Stimulated activated CD4-positive, alpha-beta T cell treated with anti-CD3 and anti-CD28 coated beads, Interleukin-12 subunit alpha, Interleukin-12 subunit beta, amount 100 ng/mL, for 48 hours (primary cell): ENCODE measurements around the gene UEVLD.

ENCODE experiments used
- DNase-seq, 3 donors: peaks; one replicate each; pipeline ENCODE4 v3.0.0-alpha.2; 2020; ENCODE audit warnings: low read depth in 2 of 3, low spot score in 1 of 3

UEVLD gene

DNA sequence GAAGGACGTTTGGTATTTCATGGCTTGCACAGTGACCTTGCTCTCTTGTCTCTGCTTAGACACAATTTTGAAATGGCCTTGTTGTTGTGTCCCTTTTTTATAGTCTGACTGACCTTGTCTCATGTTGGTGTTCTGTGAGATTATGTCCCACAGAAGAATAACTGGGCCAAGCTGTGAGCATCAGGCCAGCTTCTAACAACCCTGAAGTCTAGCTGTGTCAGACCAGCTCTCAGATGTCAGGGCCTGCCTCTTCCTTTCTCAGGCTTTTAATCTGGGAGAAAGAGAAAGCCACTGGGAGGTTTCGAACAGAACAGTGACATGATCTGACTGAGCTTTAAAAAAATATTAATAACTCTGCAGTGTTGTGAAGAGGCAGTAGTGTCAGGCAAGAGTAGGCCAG is 2.0 kb upstream of the UEVLD start:
- DNase-seq, result no peak

DNA sequence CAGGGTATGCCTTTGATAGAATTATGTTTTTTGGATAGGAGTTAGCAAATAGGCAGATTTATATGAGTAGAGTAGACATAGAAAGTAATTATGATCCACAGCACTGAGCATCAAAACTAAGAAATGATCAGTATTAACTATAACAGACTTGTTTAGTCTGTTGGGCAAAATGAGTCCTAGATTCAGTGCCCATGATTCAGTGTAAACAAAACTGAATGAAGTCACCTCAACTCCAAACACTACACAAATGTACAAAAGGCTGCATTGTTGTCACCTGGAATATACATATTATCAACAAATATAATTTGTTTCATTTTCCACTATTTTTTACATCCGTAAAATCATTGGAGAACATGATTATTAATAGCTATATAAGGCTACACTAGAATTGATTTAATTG is 6.7 kb downstream of the UEVLD start:
- no peak for DNase-seq

DNA sequence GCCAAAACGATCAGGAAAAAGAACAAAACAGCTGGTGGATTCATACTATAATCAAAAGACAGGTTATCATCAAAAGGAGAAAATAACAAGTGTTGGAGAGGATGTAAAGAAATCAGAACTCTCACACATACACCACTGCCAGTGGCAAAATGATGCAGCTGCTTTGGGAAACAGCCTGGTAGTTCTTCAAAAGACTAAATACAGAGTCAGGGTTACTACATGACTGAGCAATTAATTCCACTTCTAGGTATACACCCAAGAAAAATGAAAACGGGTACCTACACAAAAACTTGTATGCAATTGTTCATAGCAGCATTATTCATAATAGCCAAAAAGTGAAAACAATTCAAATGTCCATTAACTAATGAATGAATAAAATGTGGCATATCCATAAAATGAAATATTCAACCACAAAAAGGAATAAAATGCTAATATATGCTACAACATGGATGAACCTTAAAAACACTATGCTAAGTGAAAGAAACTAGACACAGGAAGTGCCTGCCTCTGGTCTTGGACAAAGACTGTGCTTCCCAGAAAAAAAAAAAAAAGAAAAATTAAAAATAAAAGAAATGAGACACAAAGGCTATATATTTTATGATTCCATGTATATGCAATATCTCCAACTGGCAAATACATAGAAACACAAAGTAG is 8.3 kb downstream of the UEVLD start:
- DNase-seq, result no peak

DNA sequence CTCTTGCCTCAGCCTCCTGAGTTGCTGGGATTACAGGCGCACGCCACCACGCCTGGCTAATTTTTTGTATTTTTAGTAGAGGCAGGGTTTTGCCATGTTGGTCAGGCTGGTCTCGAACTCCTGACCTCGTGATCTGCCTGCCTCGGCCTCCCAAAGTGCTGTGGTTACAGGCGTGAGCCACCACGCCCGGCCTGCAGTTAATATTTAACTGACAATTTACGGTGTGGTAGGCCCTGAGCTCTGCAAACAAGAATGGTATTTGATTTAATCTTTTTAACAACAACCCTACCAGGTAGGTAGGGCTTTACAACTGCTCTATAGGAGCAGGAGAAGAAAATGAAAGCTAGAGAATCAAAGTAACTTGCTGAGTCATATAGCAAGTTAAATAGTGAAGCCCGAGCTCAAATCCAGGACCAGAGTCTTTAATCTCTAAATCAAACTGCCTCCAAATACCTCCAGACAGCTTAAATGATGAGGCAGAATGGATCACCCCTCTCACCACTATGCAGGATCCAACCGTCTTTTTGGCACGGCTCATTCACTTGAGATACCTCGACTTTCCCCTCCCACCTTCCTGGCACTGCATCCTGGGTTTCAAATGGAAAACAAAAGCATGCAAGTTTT is 9.4 kb downstream of the UEVLD start:
- DNase-seq, result no peak

DNA sequence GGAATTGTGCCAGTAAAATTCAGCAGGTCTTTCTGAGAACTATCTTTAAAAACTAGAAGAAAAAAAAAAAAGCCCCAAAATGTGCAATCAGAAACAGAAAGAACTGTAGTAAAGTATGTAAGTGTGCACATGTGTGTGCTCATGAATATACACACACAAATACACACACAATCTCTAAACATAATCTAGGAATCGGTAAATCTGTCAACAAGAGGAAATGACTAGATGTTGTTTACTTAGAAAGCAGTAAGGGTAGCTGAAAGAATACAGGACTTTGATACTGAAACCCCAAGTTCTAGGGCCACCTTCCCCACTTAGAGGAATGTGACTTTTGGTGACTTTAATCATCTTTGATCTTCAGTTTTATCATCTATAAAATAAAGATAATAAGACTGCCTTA is 13.2 kb downstream of the UEVLD start:
- no peak for DNase-seq

DNA sequence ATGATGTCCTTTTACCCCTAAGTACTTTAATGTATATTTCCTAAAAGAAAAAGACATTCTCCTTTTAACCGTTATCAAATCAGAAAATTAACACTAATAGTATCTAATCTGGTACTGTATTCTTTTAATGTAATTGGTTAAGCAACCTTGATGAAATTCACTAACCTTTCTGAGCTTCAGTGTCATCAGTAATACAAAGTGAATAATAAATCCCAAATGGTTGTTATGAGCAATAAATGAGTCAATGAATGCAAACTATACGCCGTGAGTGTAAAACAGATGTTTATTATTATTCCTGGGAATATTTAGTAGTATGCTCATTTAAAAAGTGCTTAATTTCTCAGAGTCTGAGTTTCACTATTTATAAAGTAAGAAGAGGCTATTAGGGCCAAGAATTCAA is 21.5 kb downstream of the UEVLD start:
- DNase-seq, result no peak

DNA sequence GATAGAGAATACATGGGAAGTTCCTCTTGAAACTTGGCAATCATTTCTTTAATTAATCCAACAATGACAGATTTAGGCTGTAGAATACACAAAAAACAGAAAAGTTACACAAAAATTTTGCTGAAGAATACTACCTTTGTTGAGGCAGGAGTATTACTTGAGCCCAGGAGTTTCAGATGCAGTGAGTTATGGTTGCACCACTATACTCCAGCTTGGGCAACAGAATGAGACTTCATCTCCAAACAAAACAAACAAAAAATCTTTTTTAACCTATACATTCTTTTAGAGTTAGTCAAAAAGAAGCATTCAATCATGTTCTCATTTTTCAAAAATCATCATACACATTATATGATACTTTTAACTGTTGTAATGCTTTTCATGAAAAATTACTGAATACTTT is 22.1 kb downstream of the UEVLD start:
- DNase-seq, result no peak

DNA sequence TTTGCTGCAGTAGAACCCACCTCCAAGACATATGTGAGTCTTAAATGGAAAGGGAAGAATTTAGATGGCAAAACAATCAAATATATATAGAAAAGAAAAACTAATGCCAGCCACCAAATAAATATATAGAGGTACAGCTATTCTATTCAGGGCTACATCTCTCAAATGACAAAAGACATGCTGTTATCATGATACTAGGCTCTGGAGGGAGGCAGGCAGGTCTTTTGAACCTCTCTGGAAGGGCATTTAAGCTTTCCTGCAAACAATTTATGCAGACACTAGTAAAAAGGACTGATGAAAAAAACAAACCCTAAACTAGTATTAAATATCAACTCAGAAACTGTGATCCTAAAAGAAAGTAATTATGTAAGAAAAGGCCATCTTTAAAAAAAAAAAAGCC is 24.4 kb downstream of the UEVLD start:
- no peak for DNase-seq

DNA sequence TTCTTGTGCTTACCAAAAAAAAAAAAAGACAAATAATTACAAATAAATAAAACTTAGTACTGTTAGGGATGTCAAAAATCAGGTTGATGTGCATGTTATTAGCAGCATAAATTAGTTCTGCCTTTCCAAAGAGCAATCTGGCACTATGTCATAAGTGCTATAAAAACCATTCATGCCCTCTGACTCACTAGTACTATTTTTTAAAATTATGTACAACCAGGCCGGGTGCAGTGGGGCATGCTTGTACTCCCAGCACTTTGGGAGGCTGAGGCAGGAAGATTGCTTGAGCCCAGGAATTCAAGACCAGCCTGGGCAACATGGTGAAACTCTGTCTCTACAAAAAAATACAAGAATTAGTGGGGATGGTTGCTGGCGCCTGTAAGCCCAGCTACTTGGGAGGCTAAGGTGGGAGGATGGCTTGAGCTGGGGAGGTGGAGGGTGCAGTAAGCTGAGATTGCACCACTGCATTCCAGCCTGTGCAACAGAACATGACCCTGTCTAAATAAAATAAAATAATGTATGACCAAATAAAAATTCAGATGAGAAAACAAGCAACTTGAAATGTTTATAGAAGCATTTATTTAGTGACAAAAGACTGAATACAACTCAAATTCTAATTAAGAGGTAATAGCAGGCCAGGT is 25.3 kb downstream of the UEVLD start:
- no peak for DNase-seq

DNA sequence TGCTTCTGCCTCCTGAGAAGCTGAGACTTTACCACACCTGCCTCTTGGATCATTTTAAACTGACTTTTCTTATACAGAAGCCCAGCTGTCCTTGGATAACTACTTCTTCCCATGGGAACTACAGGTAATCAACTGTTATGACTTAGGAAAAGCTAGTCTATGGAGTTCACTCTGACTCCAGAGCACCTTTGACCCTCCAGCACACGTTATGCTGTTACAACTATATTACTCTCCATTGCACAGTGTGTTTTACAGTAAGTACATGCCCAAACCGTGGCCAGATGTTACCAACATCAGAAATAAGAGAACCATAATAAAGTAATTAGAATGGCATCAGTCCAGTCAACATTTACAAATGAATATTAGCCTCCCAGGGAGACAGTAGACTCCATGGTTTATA is 40.5 kb downstream of the UEVLD start:
- no peak for DNase-seq

DNA sequence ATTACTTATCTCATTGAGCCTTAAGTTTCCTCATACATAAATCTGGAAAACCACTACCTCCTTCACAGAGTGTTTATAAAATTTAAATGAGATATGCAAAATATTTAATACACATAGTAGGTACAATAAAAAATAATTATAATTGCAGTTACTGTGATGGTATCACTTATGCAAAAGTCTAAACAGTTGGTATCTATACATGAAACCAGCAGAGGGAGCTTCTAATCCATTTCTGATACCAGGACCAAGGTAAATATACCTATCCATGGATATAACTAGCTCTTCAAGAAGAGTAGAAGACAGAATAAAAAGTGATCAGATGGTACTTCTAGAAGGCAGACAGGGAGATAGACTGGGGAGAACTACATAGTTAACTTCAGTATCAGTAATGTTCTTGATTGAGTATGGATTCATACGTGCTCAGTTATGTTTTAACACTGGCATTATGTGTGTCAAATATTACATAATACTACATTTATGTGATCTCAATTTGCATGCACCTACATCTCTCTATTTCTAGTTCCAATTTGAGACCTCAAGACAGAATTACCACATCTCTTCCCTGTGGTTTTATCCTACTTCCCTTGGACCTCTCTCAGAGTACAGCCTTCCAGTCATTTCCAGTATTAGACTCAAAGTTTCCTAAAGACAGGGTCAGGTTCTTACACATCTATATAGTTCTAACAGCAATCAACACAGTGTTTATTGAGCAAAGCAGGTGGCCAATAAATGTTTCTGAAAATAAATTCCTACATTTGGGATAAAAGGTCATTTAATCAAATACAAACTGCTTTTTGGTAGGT is 48.1 kb downstream of the UEVLD start:
- peak in 1 of 3 donors; percentile 6 for DNase-seq

DNA sequence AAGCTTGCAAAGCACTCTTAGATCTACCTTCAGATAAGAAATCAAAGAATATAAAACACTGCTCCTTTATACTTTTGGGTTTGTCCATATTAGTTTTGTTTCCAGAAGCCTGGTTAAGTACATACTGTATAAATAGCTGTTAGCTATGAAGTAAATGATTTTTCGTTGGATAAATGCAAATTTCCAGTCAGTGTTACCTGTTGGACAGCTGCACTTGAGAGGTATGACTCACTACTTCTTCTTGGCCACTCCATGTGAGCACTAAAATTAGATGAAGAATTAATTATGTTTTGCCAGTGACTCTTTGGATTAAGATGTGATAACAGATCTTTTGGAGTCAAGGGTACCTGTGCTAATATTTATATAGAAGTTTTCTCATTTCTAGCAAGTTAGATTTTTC is 52.3 kb downstream of the UEVLD start:
- DNase-seq, result no peak

DNA sequence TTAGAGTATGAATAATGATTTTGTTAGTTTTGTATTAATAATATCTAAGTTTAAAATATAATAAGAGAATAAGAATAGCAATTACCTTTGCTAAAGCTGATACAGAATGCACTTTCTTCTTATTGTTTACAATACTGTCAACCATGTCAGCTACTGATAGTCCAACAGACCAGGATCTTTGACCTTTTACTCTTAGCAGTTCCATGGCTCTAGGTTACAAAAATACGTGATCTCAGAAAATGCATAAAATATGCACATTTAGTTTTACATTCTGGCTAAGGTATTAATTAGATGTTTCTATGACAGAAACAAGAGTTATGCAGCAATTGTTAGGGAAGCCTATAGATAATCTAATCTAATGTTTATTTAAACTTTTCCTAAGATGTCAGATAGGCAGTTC is 54.3 kb downstream of the UEVLD start:
- no peak for DNase-seq

DNA sequence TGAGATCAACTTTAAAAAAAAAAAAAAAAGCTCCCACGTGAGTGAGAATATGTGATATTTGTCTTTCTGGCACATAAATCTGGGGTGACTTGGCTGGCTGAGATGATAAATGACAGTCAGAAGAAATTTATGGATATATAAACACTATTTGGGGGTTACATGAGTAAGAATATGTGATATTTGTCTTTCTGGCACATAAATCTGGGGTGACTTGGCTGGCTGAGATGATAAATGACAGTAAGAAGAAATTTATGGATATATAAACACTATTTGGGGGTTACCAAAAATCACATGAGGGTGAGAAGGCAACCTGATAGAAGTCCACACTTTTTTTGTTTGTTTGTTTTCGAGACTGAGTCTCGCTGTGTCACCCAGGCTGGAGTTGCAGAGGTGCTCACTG is 55.2 kb downstream of the UEVLD start:
- no peak for DNase-seq

DNA sequence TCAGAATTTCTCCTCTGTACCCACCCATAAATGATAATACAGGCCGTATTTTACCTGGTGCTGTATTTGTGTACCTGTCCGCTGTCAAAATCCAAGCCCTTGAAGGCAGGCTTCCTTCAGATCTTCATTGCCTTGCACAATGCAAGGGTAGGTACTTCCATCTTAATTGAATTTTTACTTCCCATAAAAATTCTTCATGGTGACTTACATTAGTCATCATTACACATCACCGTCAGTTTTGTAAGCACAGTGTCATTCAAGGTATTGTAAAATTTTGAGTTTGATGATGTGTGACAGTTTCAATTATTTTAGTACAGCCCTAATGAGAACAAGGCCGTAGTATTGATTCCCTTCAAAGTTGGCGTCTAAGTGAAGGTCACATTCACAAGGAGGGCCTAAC is 61.0 kb downstream of the UEVLD start:
- no peak for DNase-seq

DNA sequence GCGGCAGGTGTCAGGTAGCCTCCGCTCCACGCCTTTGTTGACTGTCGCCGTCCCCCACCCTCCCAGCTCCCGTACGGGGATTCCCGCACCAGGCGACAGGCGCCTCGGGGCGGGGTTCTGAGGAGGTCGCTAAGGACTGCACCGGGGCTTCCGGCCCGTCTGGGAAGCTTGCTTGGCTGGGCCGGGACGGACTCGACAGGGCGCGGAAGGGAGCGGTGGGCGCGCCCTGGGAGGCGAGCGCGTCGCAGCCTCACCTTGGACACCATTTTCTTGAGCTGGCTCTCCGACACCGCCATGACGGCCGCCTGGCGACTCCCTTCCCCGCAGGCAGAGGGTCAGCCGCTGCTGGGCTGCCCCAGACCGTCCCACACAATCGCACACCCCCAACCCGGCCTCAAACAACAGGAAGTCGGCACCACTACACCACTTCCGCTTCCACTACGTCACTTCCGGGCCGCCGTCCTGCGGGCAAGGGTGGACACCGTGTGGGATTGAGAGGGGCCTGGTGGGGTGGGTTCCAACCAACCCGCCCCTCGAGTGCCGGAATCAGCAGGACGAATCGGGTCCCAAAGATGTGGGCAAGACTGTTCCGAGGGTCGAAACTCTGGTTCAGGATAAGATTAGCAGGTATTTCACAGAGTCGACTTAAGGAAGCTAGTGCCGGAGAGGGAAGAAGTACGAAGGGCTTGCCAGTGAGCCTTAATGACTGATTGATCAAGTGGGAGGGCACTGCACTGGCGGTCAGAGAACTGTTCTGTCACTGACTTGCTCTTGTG is 61.8 kb downstream of the UEVLD start, which contains the start of gene TSG101:
TSG101 (minus strand) TSS at position 422 of the 776 bp plus-strand sequence; CDS start at position 296, 126 bp downstream.
- DNase-seq, result peak; percentile 82 to 93 (median 90)

DNA sequence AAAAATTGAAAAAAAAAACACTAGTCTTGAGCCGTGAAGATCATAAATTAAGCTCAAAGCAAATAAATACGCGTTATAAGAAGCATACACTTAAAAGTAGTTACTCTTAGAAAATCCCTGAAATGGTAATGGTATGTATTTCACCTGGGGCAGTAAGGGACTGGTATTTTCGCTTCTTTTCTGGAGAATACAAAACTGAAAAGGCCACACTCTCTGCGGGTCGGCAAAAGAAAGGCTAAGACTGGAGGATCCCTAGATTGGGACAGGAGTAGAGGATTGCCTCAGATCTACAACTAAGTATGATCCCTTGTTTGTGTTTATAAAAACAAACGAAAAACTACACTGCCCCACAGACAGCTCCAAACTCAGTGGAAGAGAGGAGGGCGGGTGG is 62.4 kb downstream of the UEVLD start:
- DNase-seq, result no peak

DNA sequence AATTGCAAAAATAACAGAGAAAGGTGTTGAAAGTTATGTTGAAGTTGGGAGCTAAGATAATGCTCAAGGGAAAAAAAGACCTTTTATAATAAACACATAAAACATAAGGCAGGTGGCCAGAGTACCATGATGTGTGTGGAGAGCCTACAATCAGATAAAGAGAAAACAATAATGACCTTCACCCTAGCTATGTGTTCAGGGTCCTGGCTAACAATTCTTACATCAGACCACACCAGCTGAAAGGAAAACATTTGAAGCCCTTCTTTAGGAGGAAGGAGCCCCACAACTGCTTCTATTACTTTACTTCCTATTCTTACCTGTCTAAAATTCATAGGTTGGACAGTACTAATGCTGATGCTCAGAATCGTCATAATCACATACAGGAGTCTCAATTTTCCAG is 64.3 kb downstream of the UEVLD start:
- no peak for DNase-seq

DNA sequence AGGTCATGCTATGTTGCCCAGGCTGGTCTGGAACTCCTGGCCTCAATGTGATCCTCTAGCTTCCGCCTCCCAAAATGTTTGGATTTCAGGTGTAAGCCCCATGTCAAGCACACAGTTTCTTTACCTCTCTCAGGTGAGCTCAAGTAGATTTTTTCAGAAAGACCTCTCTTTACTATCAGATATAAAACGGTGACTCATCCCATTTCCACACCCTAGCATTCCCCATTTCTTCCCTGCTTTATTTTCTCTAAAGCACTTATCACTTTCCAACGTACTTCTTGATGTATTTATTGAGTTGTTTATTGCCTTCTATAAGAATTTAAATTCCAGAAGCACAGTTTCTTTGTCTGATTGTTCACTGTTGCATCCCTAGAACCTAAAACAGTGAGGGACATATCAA is 65.5 kb downstream of the UEVLD start:
- DNase-seq, result no peak

DNA sequence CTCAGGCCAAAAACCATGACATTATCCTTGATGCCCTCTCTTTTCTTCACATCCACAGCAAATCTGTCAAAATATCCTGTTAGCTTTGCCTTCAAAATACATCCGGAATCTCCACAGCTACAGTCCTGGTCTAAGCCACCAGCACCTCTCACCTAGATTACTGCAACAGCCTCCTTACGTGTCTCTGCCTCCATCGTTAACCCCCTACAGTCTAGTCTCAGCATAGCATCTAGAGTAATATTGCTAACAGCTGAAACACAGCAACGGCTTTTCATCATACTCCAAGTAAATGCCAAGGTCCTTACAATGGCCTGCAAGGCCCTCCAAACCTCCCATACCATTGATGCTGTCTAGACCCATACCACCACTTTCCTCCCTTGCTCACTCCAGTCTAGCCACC is 66.1 kb downstream of the UEVLD start:
- no peak for DNase-seq

DNA sequence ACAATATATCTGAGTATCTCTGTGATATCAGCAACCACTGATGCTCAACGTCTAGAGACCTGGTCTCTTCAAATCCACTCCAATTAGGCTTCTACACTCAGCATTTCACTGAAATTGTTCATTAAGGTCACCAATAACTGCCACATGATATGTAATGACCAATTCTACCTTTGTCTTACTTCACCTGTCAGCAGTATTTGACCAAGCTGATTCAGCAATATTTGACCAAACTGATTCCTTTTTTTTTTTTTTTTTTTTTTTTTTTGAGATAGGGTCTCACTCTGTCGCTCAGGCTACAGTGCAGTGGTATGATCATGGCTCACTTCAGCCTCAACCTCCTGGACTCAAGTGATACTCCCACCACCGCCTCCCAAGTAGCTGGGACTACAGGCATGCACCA is 67.4 kb downstream of the UEVLD start:
- no peak for DNase-seq
